HuH-7 (cell line): Measurements from ENCODE around the gene STIP1.
A peak's percentile ranks its signal among the peaks of the same experiment; 100 is the strongest.

Source experiments
- DNase-seq: peaks from one replicate; pipeline ENCODE4 v3.0.0; 2011; ENCODE audit warnings: low spot score

Gene STIP1

DNA sequence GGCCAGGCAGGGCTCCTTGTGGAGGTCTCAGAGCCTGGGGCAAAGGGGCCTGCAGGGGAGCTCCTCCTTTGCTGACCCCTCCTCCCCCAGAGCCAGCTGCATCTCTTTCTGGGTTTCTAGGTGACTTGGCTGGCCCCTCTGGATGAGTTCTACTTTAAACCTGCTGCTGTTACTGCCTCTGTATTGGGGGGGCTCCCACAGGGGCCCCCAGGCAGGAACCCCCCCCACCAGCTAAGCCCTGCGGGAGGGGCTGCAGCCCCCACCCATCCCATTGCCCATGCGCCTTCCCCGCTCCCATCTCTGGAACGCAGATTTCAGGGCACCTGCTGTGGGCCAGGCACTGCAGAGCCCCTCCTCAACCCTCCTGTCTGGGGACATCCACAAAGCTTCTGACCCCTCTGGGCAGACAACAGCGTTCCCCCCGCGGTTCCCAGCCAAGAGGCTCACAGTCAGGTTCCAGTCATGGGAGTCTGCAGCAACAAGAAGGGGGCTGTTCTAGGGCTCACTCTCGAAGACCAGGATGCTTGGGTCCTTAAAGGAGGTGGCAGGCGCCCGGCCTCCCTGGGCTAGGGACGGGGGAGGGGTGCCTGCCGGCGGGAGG lies 64.5 kb downstream of the STIP1 start:
- DNase-seq, result no peak

DNA sequence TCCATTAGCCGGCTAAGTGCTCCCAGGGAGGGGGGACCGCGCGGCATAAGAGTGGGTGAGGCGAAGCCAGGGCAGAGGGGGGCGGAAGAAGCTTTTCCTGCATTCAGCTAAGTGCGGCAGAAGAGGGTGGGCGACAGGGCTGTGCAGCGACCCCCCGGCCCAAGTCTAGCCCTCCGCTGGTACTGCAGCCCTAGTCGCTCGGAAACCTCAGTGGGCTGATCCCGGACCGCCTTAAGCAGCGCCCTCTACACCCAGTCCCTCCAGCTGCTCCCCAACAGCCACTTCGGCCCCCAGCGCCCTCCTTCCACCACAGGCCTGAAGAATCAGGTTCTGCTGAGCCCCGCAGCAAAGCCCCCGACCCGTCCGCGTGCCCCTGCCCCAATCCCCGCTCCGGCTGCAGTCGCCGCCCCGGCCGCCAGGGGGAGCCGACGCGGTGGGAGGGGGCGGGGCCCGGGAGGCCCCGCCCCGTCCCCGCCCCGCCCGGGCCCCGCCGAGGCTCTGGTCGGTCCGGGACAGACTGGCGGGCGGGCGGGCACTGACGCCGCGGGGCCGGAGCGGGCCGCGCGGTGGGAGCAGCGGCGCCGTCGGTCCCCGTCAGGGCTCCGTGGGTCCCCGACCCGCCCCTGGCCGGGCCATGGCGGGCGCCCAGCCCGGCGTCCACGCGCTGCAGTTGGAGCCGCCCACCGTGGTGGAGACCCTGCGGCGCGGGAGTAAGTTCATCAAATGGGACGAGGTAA lies 65.2 kb downstream of the STIP1 start, which contains the start of gene PLCB3:
PLCB3 (plus strand) TSS at position 515 of the 737 bp plus-strand sequence; CDS start at position 635, 120 bp downstream.
- peak; percentile 70 for DNase-seq

DNA sequence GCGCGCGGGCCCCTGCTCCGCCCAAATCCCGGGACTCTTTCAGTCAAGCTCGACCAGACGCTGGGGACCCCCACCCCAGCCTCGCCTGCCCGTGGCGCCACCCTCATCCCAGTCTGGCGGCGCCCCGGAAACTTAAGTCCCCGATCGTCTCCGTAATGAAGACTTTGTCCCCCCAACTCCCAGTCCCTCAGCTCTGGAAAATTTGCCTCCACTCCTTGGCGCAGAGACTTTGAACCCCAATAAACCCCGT lies 65.7 kb downstream of the STIP1 start:
- no peak for DNase-seq

GRCh38 chr11:64252003-64252872 lies 66.3 kb downstream of the STIP1 start:
- DNase-seq, result no peak

DNA sequence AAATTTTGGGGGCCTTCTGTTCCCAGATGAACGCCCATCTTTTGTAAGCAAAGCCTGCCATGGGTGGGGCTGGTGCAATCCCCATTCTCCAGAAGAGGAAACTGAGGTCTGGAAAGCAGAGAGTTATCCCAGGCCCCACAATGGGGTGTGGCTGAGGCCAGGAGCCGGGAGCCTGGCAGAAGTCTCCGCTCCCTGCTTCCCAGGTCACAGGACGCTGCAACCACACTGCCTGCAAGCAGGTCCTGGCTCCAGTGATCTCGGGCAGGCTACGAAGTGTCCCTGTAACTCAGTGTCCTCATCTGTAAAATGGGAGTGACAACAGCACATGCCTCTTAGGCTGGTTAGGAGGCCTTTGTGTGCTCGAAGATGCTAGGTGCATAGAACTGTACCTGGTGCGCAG lies 67.1 kb downstream of the STIP1 start:
- no peak for DNase-seq

DNA sequence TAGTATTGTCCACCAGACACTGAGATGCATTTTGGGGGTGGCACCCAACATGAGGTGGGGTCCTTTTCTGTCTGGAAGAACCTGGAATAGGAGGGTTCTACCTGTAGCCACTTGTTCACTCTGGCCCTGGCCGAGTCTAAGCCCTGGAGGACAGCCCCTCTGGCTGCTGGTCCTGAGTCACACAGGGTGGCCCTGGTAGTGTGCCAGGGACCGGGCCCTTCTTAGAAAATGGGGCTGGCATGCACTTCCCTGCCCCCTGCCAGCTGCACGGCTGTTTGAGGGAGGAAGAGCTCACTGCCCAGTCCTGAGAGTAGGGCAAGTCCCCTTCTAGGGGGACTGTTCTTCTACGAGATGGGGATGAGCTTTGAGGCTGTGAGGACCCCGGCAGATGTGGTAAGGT lies 67.5 kb downstream of the STIP1 start:
- DNase-seq, result no peak
